Activated CD4-positive, alpha-beta T cell treated with anti-CD3 and anti-CD28 coated beads, Interleukin-2, Interleukin-6, amounts not matched to agents 100 ng/mL and 50 ng/mL, durations not matched to agents 16 hours and 8 hours (primary cell): ENCODE data around the gene APC2.

Experiments
- DNase-seq: peaks from one replicate; pipeline ENCODE4 v3.0.0-alpha.2; 2020

Gene APC2

GRCh38 chr19:1482361-1483130 lies 32.6 kb downstream of the APC2 start:
- no peak for DNase-seq

GRCh38 chr19:1483131-1483978 lies 33.4 kb downstream of the APC2 start:
- no peak for DNase-seq

GRCh38 chr19:1483979-1484428 lies 34.1 kb downstream of the APC2 start:
- no peak for DNase-seq

GRCh38 chr19:1486720-1487575 lies 37.0 kb downstream of the APC2 start:
- DNase-seq, result no peak

- DNase-seq, result no peak
Measured at GRCh38 chr19:1487576-1488281, 37.8 kb downstream of the APC2 start.

GRCh38 chr19:1488282-1488601 lies 38.3 kb downstream of the APC2 start:
- no peak for DNase-seq

- DNase-seq, result no peak
Measured at GRCh38 chr19:1489463-1490310, 39.8 kb downstream of the APC2 start.

GRCh38 chr19:1490311-1491113 lies 40.6 kb downstream of the APC2 start, which contains the start of gene PCSK4:
TSS of gene PCSK4 (minus strand) at chr19:1490350. CDS start at chr19:1490346, 4 bp downstream.
- peak; percentile 99 for DNase-seq

- DNase-seq, result no peak
Measured at GRCh38 chr19:1491114-1491848, 41.4 kb downstream of the APC2 start, which contains the start of gene REEP6. TSS of gene REEP6 (plus strand) at chr19:1491181. CDS start at chr19:1491270, 89 bp downstream.

- DNase-seq, result no peak
Measured at GRCh38 chr19:1491849-1492170, 41.9 kb downstream of the APC2 start.

GRCh38 chr19:1492474-1493006 lies 42.6 kb downstream of the APC2 start:
- no peak for DNase-seq

- no peak for DNase-seq
Measured at GRCh38 chr19:1494115-1494815, 44.3 kb downstream of the APC2 start.

- DNase-seq, result no peak
Measured at GRCh38 chr19:1495051-1495798, 45.3 kb downstream of the APC2 start.

GRCh38 chr19:1495799-1496713 lies 46.1 kb downstream of the APC2 start:
- no peak for DNase-seq

GRCh38 chr19:1496714-1497577 lies 47.0 kb downstream of the APC2 start:
- no peak for DNase-seq
